Measurements from ENCODE around the gene SEC23A. TPM values are rescaled to one million over a fixed set of nuclear protein-coding genes. Genes with fewer than 3 reads are reported as not detected.

Gene SEC23A
- total and polyA plus RNA-seq, 2 of the 13 experiments (the other 11 are each of a cell fraction or from before 2014, with no cell fraction given), result 403 to 887 TPM

- ATAC-seq, result peak; percentile 89
- peak; percentile 46 for FAIRE-seq
- WGBS (ENCODE audit: low lambda C conversion rate), result 16% methylated on average over 12 of the region's 12 CpGs
- in situ Hi-C loops (cut with HindIII; ENCODE audit: extremely low pct_ligation_motif_present, low pct_unique_long_range_greater_than_20kb) (loop anchor here (25.0 kb wide), 1 partner anchor 1112 kb away; no protein-coding TSS in a partner anchor), intact Hi-C loops (cut with micrococcal nuclease; ENCODE audit: unreplicated experiment) (loop anchor here (1.0 to 10.0 kb wide), 3 partner anchors 151 to 242 kb away; partner anchors contain the start of genes MIA2 and PNN)
- Histone ChIP-seq H3K36me3 (replicated peaks in 1 of 2; ENCODE audit: control insufficient read depth in 1 of 2, insufficient read depth in 2 of 2, low read length in 2 of 2) (no peaks in the 10 kb centered on the region; a peak in 1 of 5 replicates), H4K20me1 (ENCODE audit: insufficient read depth, low read length) (no peaks in the 10 kb centered on the region), H3K27ac (ENCODE audit: extremely low read length, insufficient read depth, low read length) (peak overlapping the region; percentile 74), H3K9me3 (ENCODE audit: low read length) (no peaks in the 10 kb centered on the region), H3K27me3 (ENCODE audit: control insufficient read depth in 1 of 2, insufficient read depth in 2 of 2, low read length in 2 of 2) (no peaks in the 10 kb centered on the region), H3K9ac (ENCODE audit: insufficient read depth, low read depth, low read length) (peak overlapping the region; percentile 39), H3K4me3 (replicated peaks in 1 of 3; ENCODE audit: insufficient read depth in 1 of 3, low read depth in 2 of 3, low read length in 3 of 3) (peak overlapping the region; percentile 5 to 39 (median 27)), H3K4me2 (ENCODE audit: low read depth, low read length) (peak overlapping the region; percentile 70), H3K4me1 (ENCODE audit: insufficient read depth, low read length) (peaks cover 48% of the 10 kb centered on the region), H2AFZ (ENCODE audit: low read length) (no peak overlapping the region), H3K79me2 (ENCODE audit: insufficient read depth, low read length) (no peaks in the 10 kb centered on the region)
- ChIA-PET POLR2A (interaction anchor here (0.7 to 3.8 kb wide), 18 partner anchors 8 to 1436 kb away, joined by 3 to 91 read pairs (median 5); partner anchors contain the start of genes FBXO33, FOXA1, PNN and SEC23A), CTCF (ENCODE audit: low intra/inter-chr PET ratio, low total read pairs) (no interaction called here)
- peak; percentile 100 for DNase-seq (ENCODE audit: low spot score)
- BruUV-seq (replicated peaks), result no TSS peak
- TF ChIP-seq ZNF362 (CRISPR knock-in tag; IDR thresholded peaks at IDR 0.05; ENCODE audit: borderline replicate concordance), result peak; percentile 75; the same call in 1 of the 2 replicates
- TF ChIP-seq ZNF383 (CRISPR knock-in tag; IDR thresholded peaks at IDR 0.05; ENCODE audit: borderline replicate concordance), result no peak
- peak; percentile 97 for TF ChIP-seq MLX (CRISPR knock-in tag; IDR thresholded peaks at IDR 0.05)
- TF ChIP-seq SSRP1 (CRISPR knock-in tag; IDR thresholded peaks at IDR 0.05), result no peak; the same call in 1 of the 2 replicates
- no peak for TF ChIP-seq YY1 (IDR thresholded peaks at IDR 0.05; ENCODE audit: insufficient read depth, insufficient replicate concordance, low read depth, low read length)
- TF ChIP-seq MBNL3 (CRISPR knock-in tag; conservative IDR thresholded peaks at IDR 0.05), result peak; percentile 83; the same call in 1 of the 2 replicates
- no peak for TF ChIP-seq ZNF451 (CRISPR knock-in tag; IDR thresholded peaks at IDR 0.05)
- TF ChIP-seq MAFF (IDR thresholded peaks at IDR 0.05; ENCODE audit: low read depth, low read length), result 0 out of 2 replicates have a peak, but pooled peaks have one; percentile 29
- TF ChIP-seq HNF1A (IDR thresholded peaks at IDR 0.05; ENCODE audit: low read depth), result peak; percentile 89
- TF ChIP-seq HNF1A (CRISPR knock-in tag; IDR thresholded peaks at IDR 0.05; ENCODE audit: borderline replicate concordance), result peak; percentile 95
- peak; percentile 98 for TF ChIP-seq ELF3 (CRISPR knock-in tag; IDR thresholded peaks at IDR 0.05)
- peak; percentile 98 for TF ChIP-seq ATF2 (CRISPR knock-in tag; IDR thresholded peaks at IDR 0.05)
- TF ChIP-seq ZNF75D (CRISPR knock-in tag; IDR thresholded peaks at IDR 0.05; ENCODE audit: borderline replicate concordance), result no peak
- peak; percentile 99 for TF ChIP-seq HNF4G (IDR thresholded peaks at IDR 0.05; ENCODE audit: borderline replicate concordance, low read depth, low read length)
- peak; percentile 99 for TF ChIP-seq HNF4G (CRISPR knock-in tag; IDR thresholded peaks at IDR 0.05; ENCODE audit: borderline replicate concordance, low read depth)
Measured at GRCh38 chr14:39023939-39024871, 78.8 kb downstream of the SEC23A start.
